ENCODE measurements around the gene PSENEN.

The PSENEN gene

GRCh38 chr19:35773020-35773806 lies 27.8 kb downstream of the PSENEN start:
- no peak for DNase-seq (ENCODE audit: low spot score)

DNA sequence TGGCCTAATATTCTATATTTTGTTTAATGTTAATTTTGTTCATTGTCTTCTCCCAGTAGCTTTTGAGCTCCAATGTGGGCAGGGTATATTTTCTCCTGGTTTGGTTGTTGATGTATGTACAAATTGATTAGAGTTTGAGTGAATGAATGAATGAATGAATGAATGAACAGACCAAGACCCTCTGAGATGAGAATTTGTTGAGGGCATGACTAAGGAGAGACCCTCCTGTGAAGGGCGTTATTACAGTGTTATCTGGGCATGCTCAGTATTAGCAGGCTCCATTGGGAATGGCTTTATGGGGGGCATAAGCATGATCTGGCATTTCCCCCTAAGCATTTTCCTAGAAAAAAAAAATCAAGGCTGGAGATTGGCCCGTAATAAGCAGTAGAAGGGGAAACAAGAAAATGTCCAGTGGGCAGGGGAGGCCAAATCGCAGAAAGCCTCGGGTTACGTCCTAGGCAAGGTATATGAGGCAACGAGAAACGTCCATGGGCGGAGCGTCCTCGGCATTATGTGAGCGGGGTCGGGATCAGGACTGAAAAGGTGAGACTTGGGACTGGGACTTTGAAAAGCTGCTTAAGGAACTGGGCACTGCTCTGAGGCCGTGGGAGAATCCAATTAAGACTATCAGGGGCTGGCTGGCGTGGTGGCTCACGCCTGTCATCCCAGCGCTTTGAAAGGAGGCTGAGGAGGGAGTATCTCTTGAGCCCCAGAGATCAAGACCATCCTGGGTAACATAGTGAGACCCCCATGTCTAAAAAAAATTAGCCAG lies 29.0 kb downstream of the PSENEN start:
- DNase-seq (ENCODE audit: low spot score), result no peak

- no peak for DNase-seq (ENCODE audit: low spot score)
Observed at GRCh38 chr19:35775046-35775297, 29.5 kb downstream of the PSENEN start.

GRCh38 chr19:35775298-35776101 lies 30.0 kb downstream of the PSENEN start, which contains the start of gene ARHGAP33:
Gene ARHGAP33 (plus strand): TSS chr19:35775564. CDS start chr19:35775659, 95 bp downstream.
- DNase-seq (ENCODE audit: low spot score), result peak; percentile 98

DNA sequence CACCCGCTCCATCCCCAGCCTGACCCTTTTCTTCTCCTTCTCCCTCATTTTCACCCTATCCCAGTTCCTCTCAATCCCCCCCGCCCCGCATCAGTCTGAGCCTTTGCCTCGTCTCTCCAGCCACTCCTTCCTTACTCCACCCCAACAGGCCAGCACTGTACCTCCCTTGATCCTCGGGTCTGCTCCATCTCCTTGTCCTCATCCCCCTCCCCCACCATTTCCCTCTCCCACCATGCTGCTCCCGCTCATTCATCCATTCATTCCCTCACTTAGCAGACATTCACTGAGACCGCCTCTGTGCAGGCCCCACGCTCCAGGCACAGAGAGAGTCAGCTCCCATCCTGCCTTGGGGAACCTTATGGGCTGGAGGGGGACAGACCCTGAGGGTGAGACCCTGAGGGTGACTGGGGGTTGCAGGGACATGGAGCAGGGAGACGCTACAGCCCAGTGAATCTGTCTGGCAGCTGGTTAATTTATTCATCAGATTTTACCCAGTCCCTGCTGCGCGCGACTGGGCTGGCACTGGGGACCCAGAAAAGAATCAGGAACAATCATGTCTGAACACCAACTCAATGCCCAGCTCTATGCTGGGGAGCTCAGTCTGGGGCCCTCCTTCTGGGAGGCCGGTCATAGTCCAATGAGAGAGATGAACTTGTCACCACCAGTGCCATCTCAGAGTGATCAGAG lies 30.8 kb downstream of the PSENEN start:
- DNase-seq (ENCODE audit: low spot score), result no peak

GRCh38 chr19:35777086-35777841 lies 31.8 kb downstream of the PSENEN start:
- DNase-seq (ENCODE audit: low spot score), result peak; percentile 57

DNA sequence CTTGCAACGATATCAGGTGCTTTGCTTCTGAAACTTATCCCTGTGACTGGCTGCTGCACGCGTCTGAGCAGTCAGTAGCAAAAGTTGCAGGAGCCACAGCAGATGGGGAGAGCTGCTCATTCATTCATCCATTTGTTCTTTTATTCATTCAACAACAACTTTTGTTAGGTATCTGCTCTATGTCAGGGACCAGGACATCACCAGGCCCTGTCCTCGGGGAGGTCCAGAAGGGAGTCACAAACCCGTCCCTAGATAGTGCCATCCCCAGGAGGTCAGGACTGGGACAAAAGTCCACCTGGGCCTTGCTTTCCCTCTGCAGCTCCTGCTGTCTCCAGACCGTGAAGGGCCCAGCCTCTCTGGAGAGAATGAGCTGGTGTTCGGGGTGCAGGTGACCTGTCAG lies 32.5 kb downstream of the PSENEN start:
- DNase-seq (ENCODE audit: low spot score), result no peak

- DNase-seq (ENCODE audit: low spot score), result no peak
Observed at GRCh38 chr19:35779033-35779432, 33.6 kb downstream of the PSENEN start.

- DNase-seq (ENCODE audit: low spot score), result no peak
Observed at GRCh38 chr19:35780058-35780457, 34.6 kb downstream of the PSENEN start.

- no peak for DNase-seq (ENCODE audit: low spot score)
Observed at GRCh38 chr19:35780717-35781116, 35.3 kb downstream of the PSENEN start.

DNA sequence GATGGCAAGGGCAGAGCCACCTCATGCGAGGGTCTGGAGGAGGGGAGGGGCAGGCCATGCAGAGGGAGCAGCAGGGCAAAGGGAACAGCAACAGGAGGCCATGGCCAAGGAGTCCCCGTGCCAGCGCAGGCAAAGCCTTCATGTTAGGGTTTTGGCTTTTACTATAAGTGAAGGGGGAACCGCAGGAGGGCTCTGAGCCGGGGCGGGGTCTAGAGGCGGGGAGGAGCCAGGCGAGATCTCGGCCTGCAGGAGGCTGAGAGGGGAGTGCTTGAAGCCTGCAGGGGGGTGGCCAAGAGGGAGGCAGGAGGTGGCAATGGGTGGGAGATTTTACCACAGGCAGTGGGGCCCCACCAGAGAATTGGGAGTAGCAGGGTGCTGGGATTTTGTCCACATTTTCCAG lies 36.2 kb downstream of the PSENEN start:
- no peak for DNase-seq (ENCODE audit: low spot score)

GRCh38 chr19:35782589-35782988 lies 37.1 kb downstream of the PSENEN start:
- no peak for DNase-seq (ENCODE audit: low spot score)

GRCh38 chr19:35783469-35784434 lies 38.3 kb downstream of the PSENEN start:
- DNase-seq (ENCODE audit: low spot score), result no peak

DNA sequence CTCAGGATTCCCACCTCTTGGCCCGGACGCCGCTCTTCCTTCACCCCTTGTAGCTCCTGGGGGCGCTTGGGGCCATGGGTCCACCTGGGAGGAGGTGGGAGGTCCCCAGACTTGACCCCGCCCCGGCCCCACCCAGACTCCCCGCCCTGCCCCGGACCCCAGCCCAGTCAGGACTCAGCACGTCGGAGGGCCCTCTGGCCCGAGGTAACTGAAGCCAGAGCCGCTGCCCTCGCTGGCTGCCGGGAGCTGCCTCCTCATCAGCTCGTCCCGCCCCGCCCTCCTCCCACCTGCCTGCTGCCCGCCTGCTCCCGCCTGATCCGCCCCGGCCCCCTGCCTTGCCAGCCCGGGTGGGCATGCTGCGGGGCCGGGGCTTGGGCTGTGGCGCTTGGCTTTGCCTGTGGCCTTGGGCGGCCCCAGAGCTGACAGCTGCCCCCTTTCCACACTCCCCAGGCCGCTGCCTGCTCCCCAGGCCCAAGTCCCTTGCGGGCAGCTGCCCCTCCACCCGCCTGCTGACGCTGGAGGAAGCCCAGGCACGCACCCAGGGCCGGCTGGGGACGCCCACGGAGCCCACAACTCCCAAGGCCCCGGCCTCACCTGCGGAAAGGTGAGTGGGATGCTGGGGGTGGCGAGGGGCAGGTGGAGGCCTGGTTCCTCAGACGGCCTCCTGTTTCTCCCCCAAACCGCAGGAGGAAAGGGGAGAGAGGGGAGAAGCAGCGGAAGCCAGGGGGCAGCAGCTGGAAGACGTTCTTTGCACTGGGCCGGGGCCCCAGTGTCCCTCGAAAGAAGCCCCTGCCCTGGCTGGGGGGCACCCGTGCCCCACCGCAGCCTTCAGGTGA lies 39.3 kb downstream of the PSENEN start:
- no peak for DNase-seq (ENCODE audit: low spot score)

GRCh38 chr19:35785339-35785627 lies 39.8 kb downstream of the PSENEN start:
- no peak for DNase-seq (ENCODE audit: low spot score)

GRCh38 chr19:35786299-35787160 lies 41.1 kb downstream of the PSENEN start:
- DNase-seq (ENCODE audit: low spot score), result no peak

DNA sequence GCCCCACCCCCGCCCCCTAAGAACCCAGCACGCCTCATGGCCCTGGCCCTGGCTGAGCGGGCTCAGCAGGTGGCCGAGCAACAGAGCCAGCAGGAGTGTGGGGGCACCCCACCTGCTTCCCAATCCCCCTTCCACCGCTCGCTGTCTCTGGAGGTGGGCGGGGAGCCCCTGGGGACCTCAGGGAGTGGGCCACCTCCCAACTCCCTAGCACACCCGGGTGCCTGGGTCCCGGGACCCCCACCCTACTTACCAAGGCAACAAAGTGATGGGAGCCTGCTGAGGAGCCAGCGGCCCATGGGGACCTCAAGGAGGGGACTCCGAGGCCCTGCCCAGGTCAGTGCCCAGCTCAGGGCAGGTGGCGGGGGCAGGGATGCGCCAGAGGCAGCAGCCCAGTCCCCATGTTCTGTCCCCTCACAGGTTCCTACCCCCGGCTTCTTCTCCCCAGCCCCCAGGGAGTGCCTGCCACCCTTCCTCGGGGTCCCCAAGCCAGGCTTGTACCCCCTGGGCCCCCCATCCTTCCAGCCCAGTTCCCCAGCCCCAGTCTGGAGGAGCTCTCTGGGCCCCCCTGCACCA lies 41.9 kb downstream of the PSENEN start:
- no peak for DNase-seq (ENCODE audit: low spot score)
